HG03039 (cell line): ENCODE results near the gene ABHD6.
A peak's percentile ranks its signal among the peaks of the same experiment; 100 is the strongest.

Experiments
- ATAC-seq: cut with Tn5 transposase; IDR thresholded peaks from one replicate; pipeline ENCODE4 v1.9.1; 2021; ENCODE audit warnings: mild to moderate bottlenecking, moderate library complexity; ENCODE audit not compliant: unreplicated experiment

ABHD6 gene

GRCh38 chr3:58307639-58308215 lies 70.1 kb downstream of the ABHD6 start:
- ATAC-seq = no peak

GRCh38 chr3:58308728-58309127 lies 71.1 kb downstream of the ABHD6 start:
- ATAC-seq = no peak

DNA sequence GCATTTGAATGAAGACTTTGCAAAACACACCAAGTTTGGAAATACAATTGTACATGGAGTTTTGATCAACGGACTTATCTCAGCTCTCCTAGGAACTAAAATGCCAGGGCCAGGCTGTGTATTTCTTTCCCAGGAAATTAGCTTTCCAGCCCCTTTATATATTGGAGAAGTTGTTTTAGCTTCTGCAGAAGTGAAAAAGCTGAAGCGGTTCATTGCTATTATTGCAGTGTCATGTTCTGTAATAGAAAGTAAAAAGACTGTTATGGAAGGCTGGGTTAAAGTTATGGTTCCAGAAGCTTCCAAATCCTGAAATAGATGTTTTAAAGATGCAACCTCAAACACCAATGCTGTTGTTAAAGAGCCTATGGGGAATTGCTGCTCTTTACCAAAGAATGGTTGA lies 80.2 kb downstream of the ABHD6 start:
- ATAC-seq = no peak

- ATAC-seq = no peak
These were observed 84.2 kb downstream of the ABHD6 start for GRCh38 chr3:58321791-58322190.

DNA sequence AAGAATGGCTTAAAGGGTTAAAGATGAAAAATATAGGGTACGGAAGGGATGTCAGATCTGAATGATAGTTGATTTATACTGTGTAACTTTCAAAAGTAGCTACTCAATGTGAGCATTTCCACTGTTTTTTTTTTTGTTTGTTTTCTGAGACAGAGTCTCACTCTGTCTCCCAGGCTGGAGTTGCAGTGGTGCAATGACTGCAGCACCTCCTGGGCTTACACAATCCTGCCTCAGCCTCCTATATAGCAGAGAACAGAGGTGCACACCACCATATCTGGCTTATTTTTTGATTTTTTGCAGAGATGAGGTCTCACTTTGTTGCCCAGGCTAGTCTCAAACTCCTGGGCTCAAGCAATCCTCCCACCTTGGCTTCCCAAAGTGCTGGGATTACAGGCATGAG lies 85.2 kb downstream of the ABHD6 start:
- ATAC-seq = no peak

GRCh38 chr3:58323529-58324390 lies 86.2 kb downstream of the ABHD6 start:
- ATAC-seq = no peak

- ATAC-seq = no peak
These were observed 87.1 kb downstream of the ABHD6 start for GRCh38 chr3:58324391-58325390.

- ATAC-seq = no peak
These were observed 88.0 kb downstream of the ABHD6 start for GRCh38 chr3:58325525-58325992.

DNA sequence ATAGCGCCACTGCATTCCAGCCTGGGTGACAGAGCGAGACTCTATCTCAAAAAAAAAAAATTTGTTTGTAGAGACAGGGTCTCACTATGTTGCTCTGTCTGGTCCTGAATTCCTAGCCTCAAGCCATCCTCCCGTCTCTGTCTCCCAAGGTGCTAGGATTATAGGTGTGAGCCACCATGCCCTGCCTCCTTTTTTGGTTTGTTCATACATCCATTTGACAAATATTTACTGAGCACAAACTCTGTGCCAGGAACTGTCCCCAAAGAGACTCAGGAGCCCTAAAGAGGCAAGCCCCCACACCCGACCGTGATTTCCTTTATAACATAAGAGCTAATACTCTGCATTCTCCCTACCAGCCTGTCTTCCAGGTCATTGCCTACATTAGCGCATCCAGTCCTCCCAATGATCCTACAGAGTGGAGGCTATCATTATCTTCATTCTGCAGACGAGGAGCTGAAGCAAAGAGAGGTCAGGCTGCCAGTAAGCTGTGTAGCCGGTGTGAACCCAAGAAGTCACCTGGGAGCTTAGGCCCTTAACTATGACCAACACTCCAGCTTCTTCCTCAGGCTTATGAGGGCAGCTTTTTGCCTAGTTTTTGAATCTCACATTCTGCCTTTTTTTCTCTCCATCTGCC lies 88.8 kb downstream of the ABHD6 start:
- no peak for ATAC-seq

GRCh38 chr3:58329150-58329921 lies 91.7 kb downstream of the ABHD6 start:
- no peak for ATAC-seq

DNA sequence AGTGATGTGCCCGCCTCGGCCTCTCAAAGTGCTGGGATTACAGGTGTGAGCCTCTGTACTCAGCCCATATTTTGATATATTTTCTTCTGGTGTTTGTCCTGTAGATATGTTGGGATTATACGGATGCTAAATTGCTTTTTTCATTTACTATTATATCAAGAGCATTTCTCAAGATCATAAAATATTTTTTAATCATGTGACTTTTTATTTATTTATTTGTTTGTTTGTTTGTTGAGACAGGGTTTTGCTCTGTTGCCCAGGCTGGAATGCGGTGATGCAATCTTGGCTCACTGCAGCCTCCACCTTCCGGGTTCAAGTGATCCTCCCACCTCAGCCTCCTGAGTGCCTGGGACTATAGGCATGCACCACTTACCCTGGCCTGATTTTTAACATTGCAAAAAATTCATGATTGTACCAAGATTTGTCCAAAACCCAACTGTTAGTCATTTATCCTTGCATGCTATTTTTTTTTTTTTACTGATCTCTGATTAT lies 92.4 kb downstream of the ABHD6 start:
- ATAC-seq = no peak

DNA sequence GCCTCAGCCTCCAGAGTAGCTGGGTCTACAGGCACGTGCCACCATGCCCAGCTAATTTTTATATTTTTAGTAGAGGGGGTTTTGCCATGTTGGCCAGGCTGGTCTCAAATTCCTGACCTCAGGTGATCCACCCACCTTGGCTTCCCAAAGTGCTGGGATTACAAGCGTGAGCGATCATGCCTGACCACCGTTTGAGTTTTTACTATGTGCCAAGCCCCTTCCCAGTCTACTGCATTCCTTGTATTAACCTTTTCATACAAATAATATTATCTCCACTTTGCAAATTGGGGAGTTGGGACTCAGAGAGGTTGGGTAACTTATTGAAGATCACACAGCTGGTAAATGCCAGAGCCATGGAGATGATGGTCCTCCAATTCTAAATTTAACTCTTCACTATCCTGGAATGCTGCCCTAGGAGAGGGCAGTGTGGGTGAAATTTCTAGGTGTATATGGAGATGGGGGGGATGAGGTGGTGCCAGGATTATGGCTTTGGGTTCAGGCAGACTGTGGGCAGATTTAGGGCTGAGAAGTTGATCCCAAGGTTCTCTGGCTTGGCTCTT lies 94.1 kb downstream of the ABHD6 start:
- no peak for ATAC-seq

DNA sequence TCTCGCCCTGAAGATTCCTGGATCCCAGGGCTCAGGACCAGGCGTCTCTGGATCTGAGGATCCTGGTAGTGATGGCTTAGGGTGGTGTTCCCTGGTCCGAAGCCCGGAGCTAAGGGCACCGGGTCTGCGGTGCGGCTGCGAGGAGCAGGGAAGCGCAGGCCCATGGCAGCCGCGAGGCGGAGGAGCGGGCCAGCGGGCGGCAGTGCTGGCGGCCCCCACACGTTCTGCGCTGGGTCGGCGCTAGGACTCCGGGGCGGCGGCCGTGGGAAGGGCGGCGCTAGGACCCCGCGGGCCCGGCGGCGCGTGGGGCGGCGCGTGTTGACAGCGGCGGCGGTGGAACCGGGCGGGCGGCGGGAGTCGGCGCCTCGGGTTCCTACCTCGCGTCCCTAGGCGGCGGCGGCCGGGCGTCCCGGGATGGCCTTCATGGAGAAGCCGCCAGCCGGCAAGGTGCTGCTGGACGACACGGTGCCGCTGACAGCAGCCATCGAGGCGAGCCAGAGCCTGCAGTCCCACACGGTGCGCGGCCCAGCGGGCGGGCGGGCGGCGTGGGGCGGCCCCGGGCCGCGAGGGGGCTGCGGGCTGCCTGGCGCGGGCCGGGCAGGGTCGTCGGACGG lies 95.1 kb downstream of the ABHD6 start, which contains the start of gene PXK:
Gene PXK (plus strand): TSS at position 318 of the 614 bp plus-strand sequence. CDS start 97 bp downstream, at position 415.
- peak; percentile 90 for ATAC-seq

DNA sequence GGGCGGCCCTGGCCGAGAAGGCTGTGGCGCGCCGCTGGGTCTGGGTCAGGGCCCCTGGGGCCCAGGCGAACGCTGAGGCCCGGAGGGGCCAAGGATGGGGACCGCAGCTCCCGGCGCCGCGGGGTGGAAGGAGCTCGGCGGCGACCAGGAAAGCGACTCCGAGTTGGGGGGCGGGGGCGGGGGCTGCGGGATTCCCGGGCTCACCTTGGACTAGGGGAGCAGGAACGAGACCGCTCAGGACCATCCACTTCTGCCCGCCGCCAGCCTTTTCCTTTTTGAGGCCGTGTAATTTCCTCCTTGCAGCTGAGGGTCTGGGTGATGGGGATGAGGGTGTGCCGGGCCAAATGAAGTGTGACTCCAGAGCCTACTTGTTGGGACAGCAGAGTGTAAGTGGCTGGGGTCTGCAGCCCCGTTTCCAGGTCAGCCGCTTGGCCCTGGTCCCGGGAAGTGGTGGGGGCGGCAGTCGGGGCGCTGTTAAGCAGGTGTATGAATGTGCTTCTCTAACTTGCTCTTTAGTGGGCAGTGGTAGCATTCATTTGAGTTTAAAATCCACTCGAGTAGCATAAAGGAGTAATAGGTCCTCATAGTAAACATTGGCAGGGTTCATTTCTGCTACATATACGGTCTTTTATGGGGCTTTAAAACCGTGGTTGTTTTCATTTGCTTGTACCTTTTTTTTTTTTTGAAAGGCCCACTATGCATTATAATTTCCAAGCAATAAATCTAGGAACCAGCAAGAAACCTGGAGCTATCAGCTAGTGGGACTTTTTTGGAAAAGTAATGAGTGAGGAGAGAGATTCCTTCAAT lies 95.8 kb downstream of the ABHD6 start:
- no peak for ATAC-seq

DNA sequence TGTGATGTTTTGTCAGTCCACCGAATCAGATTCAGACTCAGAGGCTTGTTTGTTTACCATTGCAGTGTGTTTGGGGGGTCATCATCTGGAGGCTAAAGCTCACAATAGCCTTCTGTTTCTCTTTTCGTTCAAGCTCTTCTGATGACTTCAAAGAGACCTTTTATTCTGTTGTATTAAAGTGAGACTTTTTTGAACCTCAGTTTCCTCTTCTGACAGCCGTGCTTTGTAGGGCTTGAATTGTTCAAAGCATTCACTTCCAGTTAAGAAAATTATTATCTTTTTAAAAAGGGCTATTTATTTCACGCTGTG lies 96.4 kb downstream of the ABHD6 start:
- no peak for ATAC-seq

- ATAC-seq = no peak
These were observed 96.9 kb downstream of the ABHD6 start for GRCh38 chr3:58334506-58334884.

DNA sequence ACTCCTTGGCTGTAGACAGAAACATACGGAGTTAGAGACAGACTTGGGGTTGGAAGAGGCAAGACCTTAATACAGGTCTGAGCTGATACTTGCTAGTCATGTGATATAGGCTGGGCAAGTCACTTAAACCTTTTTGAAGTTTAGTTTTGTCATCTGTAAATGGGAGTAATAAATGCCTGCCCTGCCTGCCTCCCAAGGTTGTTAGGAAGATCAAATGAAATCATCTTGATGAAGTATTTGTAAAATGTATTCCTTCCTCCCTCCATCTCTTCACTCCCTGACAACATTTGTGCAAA lies 98.0 kb downstream of the ABHD6 start:
- no peak for ATAC-seq

GRCh38 chr3:58336135-58336882 lies 98.7 kb downstream of the ABHD6 start:
- no peak for ATAC-seq
